Measurements from ENCODE around the gene FTL.

The FTL gene

DNA sequence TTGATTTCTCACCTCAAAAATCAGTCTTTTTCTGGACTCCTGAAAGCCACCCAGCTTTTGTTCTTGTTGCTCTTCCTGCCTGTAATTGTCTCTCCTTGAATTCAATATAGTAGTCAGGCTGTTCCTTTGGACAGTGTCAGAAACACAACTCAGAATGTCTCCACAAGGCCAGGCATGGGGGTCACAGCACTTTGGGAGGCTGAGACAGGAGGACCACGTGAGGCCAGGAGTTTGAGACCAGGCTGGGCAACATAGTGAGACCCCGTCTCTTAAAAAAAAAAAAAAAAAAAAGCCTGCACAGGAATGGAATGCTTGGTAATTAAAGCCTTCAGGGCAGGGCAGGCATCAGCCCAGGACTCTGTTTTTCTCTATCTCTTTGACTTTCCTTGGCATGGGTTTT lies 19.3 kb upstream of the FTL start:
- DNase-seq (ENCODE audit: low read depth in 2 of 2) = no peak

DNA sequence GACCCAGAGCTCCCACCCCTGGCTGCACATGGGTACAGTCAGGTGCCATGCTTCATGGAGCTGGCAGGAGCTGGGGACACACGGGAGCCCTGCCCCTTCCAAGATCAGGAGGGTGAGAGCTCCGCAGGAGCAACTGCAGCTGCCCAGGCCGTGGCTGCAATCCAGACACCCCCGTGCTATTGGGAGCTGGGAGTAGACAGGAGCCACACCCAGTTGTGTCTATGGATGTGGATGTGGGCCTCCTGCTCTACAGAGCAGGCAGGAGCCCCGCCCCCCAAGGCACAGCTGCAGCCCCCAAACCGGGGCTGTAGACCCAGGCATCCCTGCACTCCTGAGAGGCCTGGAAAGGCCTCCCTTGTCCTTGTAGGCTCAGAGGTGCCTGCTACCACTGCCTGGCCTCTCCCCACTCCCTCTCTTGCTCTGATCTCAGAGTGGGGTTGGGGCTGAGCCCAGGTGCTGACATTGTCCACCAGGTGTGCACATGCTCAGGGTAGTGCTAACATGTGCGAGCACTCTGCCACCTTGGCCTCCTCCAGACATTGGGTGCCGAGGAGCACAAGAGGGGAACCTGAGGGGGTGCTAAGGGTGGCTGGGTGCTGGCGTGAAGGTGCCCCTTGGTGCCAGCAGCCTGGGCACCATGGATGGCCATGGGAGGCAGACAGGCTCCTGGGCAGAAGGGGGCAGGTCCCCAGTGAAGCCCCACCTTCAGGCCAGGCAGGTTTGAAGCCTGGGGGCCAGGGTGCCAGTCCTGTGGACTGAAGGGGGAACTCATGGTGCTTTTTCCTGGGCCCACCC lies 18.4 kb upstream of the FTL start:
- DNase-seq (ENCODE audit: low read depth in 2 of 2) = no peak

DNA sequence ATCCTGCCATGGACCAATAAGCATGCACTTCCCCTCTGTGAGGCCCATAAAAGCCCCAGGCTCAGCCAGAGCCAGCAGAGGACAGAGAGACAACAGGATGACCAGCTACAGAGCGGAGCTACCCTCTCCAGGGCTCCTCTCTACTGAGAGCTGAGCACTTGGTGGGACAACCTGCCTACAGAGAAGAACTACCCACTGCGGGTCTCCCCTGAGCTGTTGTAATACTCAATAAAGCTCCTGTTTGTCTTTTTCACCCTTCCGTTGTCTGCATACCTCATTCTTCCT lies 17.9 kb upstream of the FTL start:
- DNase-seq (ENCODE audit: low read depth in 2 of 2) = no peak

- no peak for DNase-seq (ENCODE audit: low read depth in 2 of 2)
These were observed 14.9 kb upstream of the FTL start for GRCh38 chr19:48950159-48950558.

DNA sequence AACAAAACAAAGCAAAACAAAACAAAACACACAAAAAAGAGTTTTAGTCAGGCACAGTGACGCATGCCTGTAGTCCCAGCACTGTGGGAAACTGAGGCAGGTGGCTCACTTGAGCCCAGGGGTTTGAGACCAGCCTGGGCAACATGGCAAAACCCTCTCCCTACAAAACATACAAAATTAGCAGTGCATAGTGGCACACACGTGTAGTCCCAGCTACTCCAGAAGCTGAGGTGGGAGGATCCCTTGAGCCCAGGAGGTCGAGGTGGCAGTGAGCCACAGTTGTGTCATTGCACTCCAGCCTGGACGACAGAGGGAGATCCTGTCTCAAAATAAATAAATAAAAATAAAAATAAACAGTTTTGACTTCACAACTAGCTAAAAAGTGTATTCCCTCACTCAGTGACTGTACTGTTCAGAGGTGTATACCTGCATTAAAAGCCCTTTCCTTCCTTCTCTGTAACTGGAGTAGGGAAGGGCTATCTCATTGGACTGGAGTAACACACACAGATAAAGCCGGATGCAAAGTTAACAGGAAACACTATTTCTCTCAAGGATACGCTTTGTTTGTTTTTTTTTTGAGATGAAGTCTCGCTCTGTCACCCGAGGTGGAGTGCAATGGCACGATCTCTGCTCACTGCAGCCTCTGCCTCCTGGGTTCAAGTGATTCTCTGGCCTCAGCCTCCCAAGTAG lies 14.1 kb upstream of the FTL start:
- no peak for DNase-seq (ENCODE audit: low read depth in 2 of 2)

GRCh38 chr19:48953141-48953540 lies 12.0 kb upstream of the FTL start:
- DNase-seq (ENCODE audit: low read depth in 2 of 2) = no peak

DNA sequence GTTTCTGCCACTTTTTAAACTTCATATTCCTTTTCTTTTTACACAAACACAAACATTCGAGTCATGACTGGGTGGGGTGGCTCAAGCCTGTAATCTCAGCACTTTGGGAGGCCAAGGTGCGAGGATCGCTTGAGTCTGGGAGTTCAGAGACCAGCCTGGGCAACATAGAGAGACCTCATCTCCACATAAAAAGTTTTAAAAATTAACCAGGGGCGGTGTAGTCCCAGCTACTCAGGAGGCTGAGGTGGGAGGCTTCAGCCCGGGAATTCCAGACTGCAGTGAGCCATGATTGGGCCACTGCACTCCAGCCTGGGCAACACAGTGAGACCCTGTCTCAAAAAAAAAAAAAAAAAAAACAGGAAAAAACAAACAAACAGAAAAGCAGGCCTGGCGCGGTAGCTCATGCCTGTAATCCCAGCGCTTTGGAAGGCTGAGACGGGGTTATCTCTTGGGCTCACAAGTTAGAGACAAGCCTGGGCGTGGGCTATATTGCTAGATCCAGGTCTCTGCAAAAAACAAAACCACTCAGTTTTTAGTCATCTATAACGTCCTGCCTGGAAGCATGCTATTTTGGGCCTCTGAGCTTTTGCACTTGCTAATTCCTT lies 11.0 kb upstream of the FTL start:
- no peak for DNase-seq (ENCODE audit: low read depth in 2 of 2)

- DNase-seq (ENCODE audit: low read depth in 2 of 2) = peak; percentile 73 to 75
These were observed 10.4 kb upstream of the FTL start, which contains the start of gene BAX for GRCh38 chr19:48954595-48955307. Gene BAX, plus strand, starts transcription at chr19:48954875. Its CDS starts 54 bp downstream, at chr19:48954929.

DNA sequence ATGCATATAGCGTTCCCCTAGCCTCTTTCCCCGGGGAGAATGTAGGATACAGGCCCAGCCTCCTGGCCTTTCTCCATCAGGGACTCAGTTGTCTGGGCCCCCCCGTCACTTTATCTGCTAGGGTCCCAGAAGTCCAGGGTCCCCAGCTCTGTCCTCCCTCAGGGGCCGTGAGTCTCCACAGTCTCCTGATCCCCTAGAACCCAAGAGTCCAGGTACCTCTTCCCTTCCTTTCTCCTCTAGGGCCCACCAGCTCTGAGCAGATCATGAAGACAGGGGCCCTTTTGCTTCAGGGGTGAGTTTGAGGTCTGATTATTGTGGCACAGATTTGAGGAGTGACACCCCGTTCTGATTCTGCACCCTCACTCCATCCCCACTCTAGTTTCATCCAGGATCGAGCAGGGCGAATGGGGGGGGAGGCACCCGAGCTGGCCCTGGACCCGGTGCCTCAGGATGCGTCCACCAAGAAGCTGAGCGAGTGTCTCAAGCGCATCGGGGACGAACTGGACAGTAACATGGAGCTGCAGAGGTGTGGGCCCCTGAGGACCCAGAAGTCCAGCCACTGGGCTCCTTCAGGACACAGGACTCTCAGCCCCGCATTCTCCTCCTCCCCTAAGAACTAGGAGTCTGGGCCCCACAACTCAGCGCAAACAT lies 9.7 kb upstream of the FTL start:
- no peak for DNase-seq (ENCODE audit: low read depth in 2 of 2)

DNA sequence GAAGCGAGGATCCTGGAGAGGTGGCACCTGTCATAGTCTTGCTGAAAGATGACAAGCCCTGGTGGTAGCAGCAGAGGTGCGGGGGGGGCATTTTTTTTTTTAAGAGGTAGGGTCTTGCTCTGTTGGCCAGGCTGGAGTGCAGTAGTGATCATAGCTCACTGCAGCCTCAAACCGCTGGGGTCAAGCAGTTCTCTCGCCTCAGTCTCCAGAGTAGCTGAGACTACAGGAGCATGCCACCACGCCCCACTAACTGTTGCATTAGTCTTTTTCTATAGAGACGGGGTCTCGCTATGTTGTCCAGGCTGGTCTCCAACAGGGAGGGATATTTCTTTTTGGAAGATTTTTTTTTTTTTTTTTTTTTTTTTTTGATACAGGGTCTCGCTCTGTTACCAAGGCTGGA lies 7.1 kb upstream of the FTL start:
- DNase-seq (ENCODE audit: low read depth in 2 of 2) = no peak

- no peak for DNase-seq (ENCODE audit: low read depth in 2 of 2)
These were observed 5.5 kb upstream of the FTL start for GRCh38 chr19:48959341-48960239.

GRCh38 chr19:48961051-48961649 lies 4.0 kb upstream of the FTL start:
- no peak for DNase-seq (ENCODE audit: low read depth in 2 of 2)

- no peak for DNase-seq (ENCODE audit: low read depth in 2 of 2)
These were observed 3.5 kb upstream of the FTL start for GRCh38 chr19:48961673-48962028.

- DNase-seq (ENCODE audit: low read depth in 2 of 2) = peak in 1 of 2 donors; percentile 20
These were observed 2.9 kb upstream of the FTL start for GRCh38 chr19:48962029-48962848.

- no peak for DNase-seq (ENCODE audit: low read depth in 2 of 2)
These were observed 2.3 kb upstream of the FTL start for GRCh38 chr19:48962849-48963165.

DNA sequence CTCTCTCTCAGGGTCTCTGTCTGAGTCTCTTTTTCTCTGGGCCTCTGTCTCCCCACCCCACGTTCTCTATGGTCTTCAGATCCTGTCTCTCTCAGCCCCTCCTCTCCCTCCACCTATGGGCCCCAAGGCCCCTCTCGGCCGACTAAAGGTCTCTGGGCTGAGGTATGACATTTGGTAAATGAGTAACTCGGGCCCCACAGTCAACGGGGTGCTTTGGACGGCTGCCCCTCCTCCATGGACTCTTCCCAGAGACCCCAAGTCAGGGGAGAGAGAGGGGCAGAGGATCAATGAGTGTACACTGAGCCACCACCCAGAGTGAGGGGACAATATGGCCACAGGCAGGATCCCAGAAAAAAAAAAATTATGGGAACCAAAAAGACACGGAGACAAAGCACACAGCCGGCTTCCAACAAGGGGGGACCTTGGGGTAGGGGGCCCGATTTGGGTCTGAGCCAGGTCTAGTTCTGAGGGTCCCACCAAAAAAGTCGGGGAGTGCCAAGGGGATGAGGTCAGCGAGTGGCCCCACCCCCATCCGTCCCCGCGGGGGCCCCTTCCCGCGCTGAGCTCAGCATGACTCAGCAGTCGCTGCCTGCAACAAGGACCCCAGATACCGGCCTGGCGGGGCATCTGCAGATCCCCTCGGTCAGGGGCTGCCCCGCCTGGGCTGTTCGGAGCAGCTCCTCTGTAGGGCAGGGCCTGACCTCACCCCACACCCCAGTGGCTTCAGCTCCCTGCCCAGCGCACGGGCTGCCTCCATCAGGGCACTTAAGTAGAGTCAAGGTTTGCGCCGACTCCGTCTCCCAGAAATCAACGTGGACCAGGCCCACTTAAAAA lies 1.5 kb upstream of the FTL start:
- peak in 1 of 2 donors; percentile 44 for DNase-seq (ENCODE audit: low read depth in 2 of 2)

DNA sequence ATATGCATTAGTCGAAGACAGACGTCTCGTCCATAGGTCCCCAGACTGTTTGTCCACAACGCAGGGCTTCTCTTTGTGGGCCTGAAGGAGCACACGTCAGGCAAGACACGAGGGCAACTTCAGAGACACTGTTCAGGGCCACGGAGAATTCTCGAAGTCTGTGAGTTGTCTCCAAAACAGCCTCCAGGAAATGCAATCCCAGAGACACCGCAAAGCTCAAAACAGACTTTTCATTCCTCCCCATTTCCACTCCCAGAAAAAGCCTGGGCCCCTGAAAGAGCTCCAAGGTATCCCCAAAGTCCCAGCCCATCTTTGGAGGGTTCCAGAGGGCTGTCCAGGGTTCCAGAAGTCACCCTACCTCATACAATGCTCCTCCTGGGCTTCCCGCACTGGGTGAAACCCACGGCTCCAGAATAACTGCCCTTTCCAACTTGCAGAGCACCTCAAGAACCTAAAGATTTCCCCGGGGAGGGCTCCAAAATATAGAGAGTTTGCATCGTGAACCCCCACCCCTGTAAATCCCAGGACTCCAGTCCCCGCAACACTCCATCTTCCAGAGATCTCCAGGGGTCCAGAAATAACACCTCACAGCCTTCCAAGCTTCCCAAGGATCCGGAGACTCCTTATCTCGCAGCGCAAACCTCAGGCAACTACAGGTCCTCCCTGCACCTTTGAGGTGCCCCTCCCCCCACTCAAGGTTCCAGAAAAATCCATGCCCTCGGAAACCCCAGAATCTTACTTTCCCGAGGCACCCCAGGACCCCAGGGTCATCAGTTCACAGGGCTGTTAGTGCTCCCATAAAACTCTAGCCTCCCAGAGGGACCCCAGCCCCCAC lies 687 bp upstream of the FTL start:
- no peak for DNase-seq (ENCODE audit: low read depth in 2 of 2)

Data from activated CD8-positive, alpha-beta memory T cell treated with anti-CD3 and anti-CD28 coated beads for 4 hours (primary cell).